ENCODE data around the gene NUP205. TPM values are rescaled to one million over a fixed set of nuclear protein-coding genes. Genes with fewer than 3 reads are reported as not detected.

Gene NUP205
- total RNA-seq, 1 donor from 2014 or later: 33.6 TPM

GRCh38 chr7:135550196-135550595 lies 7.5 kb upstream of the NUP205 start:
- DNase-seq (ENCODE audit: low spot score in 2 of 2): no peak
- intact Hi-C loops (cut with DNase I): no loop called here
- H3K9me3 ChIP-seq: no peaks in the 10 kb centered on the region
- no peak overlapping the region for H3K27ac ChIP-seq
- H3K27me3 ChIP-seq: no peaks in the 10 kb centered on the region
- no peaks in the 10 kb centered on the region for H3K4me1 ChIP-seq
- no peaks in the 10 kb centered on the region for H3K36me3 ChIP-seq
- H3K4me3 ChIP-seq: no peak overlapping the region
- TF ChIP-seq, protein P1, sequence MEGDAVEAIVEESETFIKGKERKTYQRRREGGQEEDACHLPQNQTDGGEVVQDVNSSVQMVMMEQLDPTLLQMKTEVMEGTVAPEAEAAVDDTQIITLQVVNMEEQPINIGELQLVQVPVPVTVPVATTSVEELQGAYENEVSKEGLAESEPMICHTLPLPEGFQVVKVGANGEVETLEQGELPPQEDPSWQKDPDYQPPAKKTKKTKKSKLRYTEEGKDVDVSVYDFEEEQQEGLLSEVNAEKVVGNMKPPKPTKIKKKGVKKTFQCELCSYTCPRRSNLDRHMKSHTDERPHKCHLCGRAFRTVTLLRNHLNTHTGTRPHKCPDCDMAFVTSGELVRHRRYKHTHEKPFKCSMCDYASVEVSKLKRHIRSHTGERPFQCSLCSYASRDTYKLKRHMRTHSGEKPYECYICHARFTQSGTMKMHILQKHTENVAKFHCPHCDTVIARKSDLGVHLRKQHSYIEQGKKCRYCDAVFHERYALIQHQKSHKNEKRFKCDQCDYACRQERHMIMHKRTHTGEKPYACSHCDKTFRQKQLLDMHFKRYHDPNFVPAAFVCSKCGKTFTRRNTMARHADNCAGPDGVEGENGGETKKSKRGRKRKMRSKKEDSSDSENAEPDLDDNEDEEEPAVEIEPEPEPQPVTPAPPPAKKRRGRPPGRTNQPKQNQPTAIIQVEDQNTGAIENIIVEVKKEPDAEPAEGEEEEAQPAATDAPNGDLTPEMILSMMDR (IDR thresholded peaks at IDR 0.05): no peak

- H3K27ac ChIP-seq: no peak overlapping the region
- intact Hi-C loops (cut with DNase I): no loop called here
- H3K36me3 ChIP-seq: no peaks in the 10 kb centered on the region
- no peak for DNase-seq (ENCODE audit: low spot score in 2 of 2)
- TF ChIP-seq, protein P1 (IDR thresholded peaks at IDR 0.05): no peak
- no peaks in the 10 kb centered on the region for H3K4me1 ChIP-seq
- no peaks in the 10 kb centered on the region for H3K27me3 ChIP-seq
- H3K4me3 ChIP-seq: no peak overlapping the region
- no peaks in the 10 kb centered on the region for H3K9me3 ChIP-seq
Observed at GRCh38 chr7:135552148-135552547, 5.6 kb upstream of the NUP205 start.

GRCh38 chr7:135553346-135553745 lies 4.4 kb upstream of the NUP205 start:
- no peak overlapping the region for H3K27ac ChIP-seq
- no peaks in the 10 kb centered on the region for H3K27me3 ChIP-seq
- no peaks in the 10 kb centered on the region for H3K9me3 ChIP-seq
- no peak for DNase-seq (ENCODE audit: low spot score in 2 of 2)
- H3K4me3 ChIP-seq: no peak overlapping the region
- H3K4me1 ChIP-seq: no peaks in the 10 kb centered on the region
- H3K36me3 ChIP-seq: no peaks in the 10 kb centered on the region
- TF ChIP-seq, protein P1 (IDR thresholded peaks at IDR 0.05): no peak
- intact Hi-C loops (cut with DNase I): no loop called here

GRCh38 chr7:135558337-135558767 lies 635 bp downstream of the NUP205 start:
- H3K9me3 ChIP-seq: no peaks in the 10 kb centered on the region
- H3K36me3 ChIP-seq: no peaks in the 10 kb centered on the region
- intact Hi-C loops (cut with DNase I): loop anchor here (2.0 kb wide), 1 partner anchor 278 kb away; no protein-coding TSS in a partner anchor
- H3K4me3 ChIP-seq: peak overlapping the region; percentile 65 to 91
- TF ChIP-seq, protein P1 (IDR thresholded peaks at IDR 0.05): peak; percentile 36 to 57 (median 45)
- H3K27me3 ChIP-seq: no peaks in the 10 kb centered on the region
- peak in 1 of 2 donors; percentile 76 for DNase-seq (ENCODE audit: low spot score in 2 of 2)
- peak overlapping the region; percentile 90 to 91 for H3K27ac ChIP-seq
- H3K4me1 ChIP-seq: peaks cover 0 to 7% of the 10 kb centered on the region in 2 donors

- H3K4me3 ChIP-seq: peak overlapping the region; percentile 65 to 91
- TF ChIP-seq, protein P1 (IDR thresholded peaks at IDR 0.05): no peak
- H3K27ac ChIP-seq: peak overlapping the region; percentile 90 to 91
- no peak for DNase-seq (ENCODE audit: low spot score in 2 of 2)
- H3K9me3 ChIP-seq: no peaks in the 10 kb centered on the region
- no peaks in the 10 kb centered on the region for H3K27me3 ChIP-seq
- H3K4me1 ChIP-seq: peaks cover 0 to 7% of the 10 kb centered on the region in 2 donors
- intact Hi-C loops (cut with DNase I): loop anchor here (2.0 kb wide), 1 partner anchor 278 kb away; no protein-coding TSS in a partner anchor
- no peaks in the 10 kb centered on the region for H3K36me3 ChIP-seq
Observed at GRCh38 chr7:135558881-135559280, 1.2 kb downstream of the NUP205 start.

DNA sequence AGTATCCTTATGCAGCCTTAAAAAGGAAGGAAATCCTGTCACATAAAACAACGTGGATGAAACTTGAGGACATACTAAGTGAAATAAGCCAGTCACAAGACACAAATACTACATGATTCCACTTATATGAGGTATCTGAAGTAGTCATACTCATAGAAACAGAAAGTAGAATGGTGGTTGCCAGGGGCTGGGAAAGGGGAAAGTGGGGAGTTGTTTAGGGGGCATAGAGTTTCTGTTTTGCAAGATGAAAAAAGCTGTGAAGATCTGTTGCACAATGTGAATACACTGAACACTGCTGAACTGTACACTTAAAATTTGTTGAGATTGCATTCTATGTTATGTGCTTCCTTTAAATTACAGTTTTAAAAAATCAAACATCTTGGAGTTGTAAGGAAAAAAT lies 2.9 kb downstream of the NUP205 start:
- Histone ChIP-seq H3K27me3 (no peaks in the 10 kb centered on the region), H3K4me3 (no peak overlapping the region), H3K4me1 (peaks cover 0 to 7% of the 10 kb centered on the region in 2 donors), H3K27ac (no peak overlapping the region), H3K9me3 (no peaks in the 10 kb centered on the region), H3K36me3 (no peaks in the 10 kb centered on the region)
- DNase-seq (ENCODE audit: low spot score in 2 of 2): no peak
- intact Hi-C loops (cut with DNase I): loop anchor here (10.0 kb wide), 1 partner anchor 876 kb away; no protein-coding TSS in a partner anchor
- TF ChIP-seq, protein P1 (IDR thresholded peaks at IDR 0.05): no peak
